ENCODE measurements around the gene VMAC. TPM values are rescaled to one million over a fixed set of nuclear protein-coding genes. Genes with fewer than 3 reads are reported as not detected.
A peak's percentile ranks its signal among the peaks of the same experiment; 100 is the strongest.

Gene VMAC
- total and polyA plus RNA-seq, 3 experiments from 2014 or later = 4.0 to 6.3 (median 4.1) TPM

DNA sequence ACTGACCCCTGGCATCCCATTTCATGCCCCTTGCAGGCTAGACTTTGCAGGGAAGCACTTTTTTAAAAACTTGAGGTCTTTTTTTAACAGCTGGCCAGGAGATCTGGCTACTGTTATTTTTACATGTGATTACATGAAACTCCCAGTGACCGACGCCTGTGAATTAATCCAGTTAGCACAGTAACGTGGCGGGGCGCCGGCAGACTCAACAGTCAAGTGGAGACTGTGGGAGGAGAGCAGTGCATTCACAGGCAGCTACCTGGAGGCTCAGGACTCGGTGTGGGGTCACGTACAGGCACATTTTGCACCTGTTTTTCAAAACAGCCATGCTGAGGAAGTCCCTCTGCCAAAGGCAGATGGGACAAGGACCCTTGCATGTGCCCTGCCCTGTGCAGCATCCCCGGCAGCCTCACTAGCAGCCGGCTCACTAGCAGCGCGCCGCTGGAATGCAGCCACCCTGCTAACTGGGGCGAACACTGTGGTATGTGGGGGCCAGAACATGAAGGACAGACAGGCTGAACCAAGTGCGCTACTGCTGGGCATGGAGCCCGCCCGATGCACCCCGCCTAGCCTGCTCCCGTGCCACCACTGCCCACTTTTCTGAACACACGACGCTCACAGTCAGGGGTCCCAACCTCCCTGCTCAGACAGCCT is 28.1 kb downstream of the VMAC start:
- no peaks in the 10 kb centered on the region for H3K27me3 ChIP-seq (ENCODE audit: insufficient read depth, low read length, poor library complexity, severe bottlenecking)
- ChIA-PET CTCF (no interaction called here), POLR2A (no interaction called here)
- H3K4me1 ChIP-seq (ENCODE audit: insufficient read depth, low read length) = no peaks in the 10 kb centered on the region
- peaks cover 0 to 5% (median 1%) of the 10 kb centered on the region in 3 donors for H3K4me1 Mint-ChIP-seq
- H3K27ac ChIP-seq (ENCODE audit: low read depth, low read length) = no peak overlapping the region
- no peaks in the 10 kb centered on the region for H3K9me3 Mint-ChIP-seq
- no peak overlapping the region for H3K4me3 ChIP-seq (ENCODE audit: low read length)
- H3K36me3 ChIP-seq (ENCODE audit: insufficient read depth, low read length) = peaks cover 59% of the 10 kb centered on the region
- no peak overlapping the region for H3K4me3 Mint-ChIP-seq
- DNase-seq = no peak
- no peaks in the 10 kb centered on the region for H3K27me3 Mint-ChIP-seq
- H3K36me3 Mint-ChIP-seq = peaks cover 3 to 86% (median 8%) of the 10 kb centered on the region in 3 donors
- peak overlapping the region in 2 of 8 donors; percentile 51 to 54 for H3K27ac Mint-ChIP-seq
- no peaks in the 10 kb centered on the region for H3K9me3 ChIP-seq (ENCODE audit: low read length)

DNA sequence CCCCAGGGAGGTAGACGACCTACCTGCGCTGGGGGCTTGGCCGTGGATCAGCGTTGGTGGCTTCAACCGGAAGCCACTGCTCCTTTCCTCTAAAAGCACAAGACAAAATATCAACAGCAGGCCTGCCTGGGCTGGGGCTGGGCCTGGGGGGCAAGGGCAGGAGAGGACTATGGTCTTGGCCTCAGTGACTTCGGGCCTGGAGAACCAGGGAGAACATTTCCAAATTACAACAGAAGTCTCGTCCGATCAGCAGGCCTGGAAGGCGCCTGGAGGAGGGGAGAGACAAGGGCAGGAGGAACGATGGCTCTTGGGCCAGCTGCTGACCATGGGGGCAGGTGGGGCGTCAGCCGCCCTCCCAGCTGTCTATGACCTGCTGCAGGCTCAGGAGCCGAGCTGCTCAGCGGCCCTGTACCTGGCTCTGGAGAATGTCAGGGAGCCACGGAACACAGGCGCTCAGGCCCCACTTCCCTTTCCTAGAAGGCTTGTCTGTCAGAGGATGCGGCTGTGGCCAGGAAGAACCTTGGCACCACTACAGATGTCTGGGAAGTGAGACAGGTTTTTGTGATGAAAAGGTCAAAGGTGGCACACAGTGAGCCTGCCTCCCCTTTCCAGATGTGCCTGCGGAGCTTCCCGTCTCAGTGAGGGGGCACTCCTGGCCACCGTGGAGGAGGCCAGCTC is 28.9 kb downstream of the VMAC start:
- Histone ChIP-seq H3K36me3 (ENCODE audit: insufficient read depth, low read length) (peaks cover 52% of the 10 kb centered on the region), H3K27ac (ENCODE audit: low read depth, low read length) (no peak overlapping the region), H3K4me1 (ENCODE audit: insufficient read depth, low read length) (no peaks in the 10 kb centered on the region), H3K27me3 (ENCODE audit: insufficient read depth, low read length, poor library complexity, severe bottlenecking) (no peaks in the 10 kb centered on the region), H3K9me3 (ENCODE audit: low read length) (no peaks in the 10 kb centered on the region), H3K4me3 (ENCODE audit: low read length) (no peak overlapping the region)
- no peaks in the 10 kb centered on the region for H3K27me3 Mint-ChIP-seq
- no peaks in the 10 kb centered on the region for H3K9me3 Mint-ChIP-seq
- H3K4me3 Mint-ChIP-seq = no peak overlapping the region
- H3K27ac Mint-ChIP-seq = peak overlapping the region in 2 of 8 donors; percentile 54
- H3K4me1 Mint-ChIP-seq = peaks cover 0 to 5% (median 1%) of the 10 kb centered on the region in 3 donors
- no peak for DNase-seq
- H3K36me3 Mint-ChIP-seq = peaks cover 0 to 84% (median 8%) of the 10 kb centered on the region in 3 donors
- ChIA-PET POLR2A (no interaction called here), CTCF (no interaction called here)

DNA sequence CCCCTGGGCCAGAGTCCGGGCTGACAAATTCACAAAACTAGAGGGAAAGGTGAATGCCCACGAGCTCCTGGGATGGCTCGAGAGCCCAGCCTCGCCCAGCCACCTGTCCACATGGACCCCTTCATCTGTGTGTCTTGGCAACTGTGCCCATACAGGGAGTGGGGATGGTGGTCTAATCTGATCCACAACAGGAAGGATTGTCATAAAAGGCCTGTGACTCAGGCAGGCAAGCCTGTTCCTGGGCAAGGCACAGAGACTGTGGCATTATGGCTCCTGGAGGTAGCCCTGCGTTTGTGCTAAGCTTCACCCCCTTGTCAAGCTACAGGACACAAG is 29.4 kb downstream of the VMAC start:
- POLR2A ChIA-PET = no interaction called here
- no peak overlapping the region for H3K27ac ChIP-seq (ENCODE audit: low read depth, low read length)
- H3K4me3 Mint-ChIP-seq = no peak overlapping the region
- H3K27ac Mint-ChIP-seq = no peak overlapping the region
- no peaks in the 10 kb centered on the region for H3K4me1 ChIP-seq (ENCODE audit: insufficient read depth, low read length)
- no peaks in the 10 kb centered on the region for H3K27me3 ChIP-seq (ENCODE audit: insufficient read depth, low read length, poor library complexity, severe bottlenecking)
- H3K9me3 ChIP-seq (ENCODE audit: low read length) = no peaks in the 10 kb centered on the region
- H3K4me3 ChIP-seq (ENCODE audit: low read length) = no peak overlapping the region
- no peak for DNase-seq
- no peaks in the 10 kb centered on the region for H3K9me3 Mint-ChIP-seq
- H3K4me1 Mint-ChIP-seq = peaks cover 0 to 5% (median 0%) of the 10 kb centered on the region in 3 donors
- peaks cover 0 to 80% (median 6%) of the 10 kb centered on the region in 3 donors for H3K36me3 Mint-ChIP-seq
- CTCF ChIA-PET = no interaction called here
- H3K36me3 ChIP-seq (ENCODE audit: insufficient read depth, low read length) = peaks cover 47% of the 10 kb centered on the region
- H3K27me3 Mint-ChIP-seq = no peaks in the 10 kb centered on the region

DNA sequence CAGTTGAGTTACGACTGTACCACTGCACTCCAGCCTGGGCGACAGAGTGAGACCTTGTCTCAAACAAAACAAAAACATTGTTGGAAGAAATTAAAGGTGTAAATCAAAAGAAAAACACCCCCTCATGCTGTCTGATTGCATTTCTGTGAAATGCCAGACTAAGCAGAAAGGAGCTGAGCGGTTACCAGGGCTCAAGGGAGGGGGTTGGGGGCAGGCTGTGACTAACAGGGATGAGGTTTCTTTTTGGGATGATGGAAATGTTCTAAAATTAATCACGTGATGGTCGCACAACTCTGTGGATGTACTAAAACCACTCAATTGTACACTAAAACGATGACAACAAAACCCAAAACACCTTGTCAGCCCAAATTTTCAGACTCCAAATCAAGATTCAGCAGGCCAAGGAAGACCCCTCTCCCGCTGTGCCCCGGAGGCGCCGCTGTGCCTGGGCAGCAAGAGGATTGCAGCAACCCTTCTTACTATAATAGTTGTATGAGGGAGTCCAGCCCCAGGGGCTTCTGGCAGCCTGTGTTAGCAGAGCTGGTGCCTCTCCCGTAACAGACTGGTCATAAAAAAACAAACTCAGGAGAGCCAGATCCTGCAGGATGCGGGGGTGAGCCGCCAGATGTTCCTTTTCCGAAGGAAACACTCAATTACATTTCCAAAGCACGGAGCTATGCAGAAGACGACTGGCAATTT is 30.3 kb downstream of the VMAC start:
- peaks cover 0 to 8% (median 0%) of the 10 kb centered on the region in 3 donors for H3K4me1 Mint-ChIP-seq
- no peak overlapping the region for H3K4me3 ChIP-seq (ENCODE audit: low read length)
- peaks cover 0 to 80% (median 8%) of the 10 kb centered on the region in 3 donors for H3K36me3 Mint-ChIP-seq
- ChIA-PET CTCF (no interaction called here), POLR2A (interaction anchor here (0.6 kb wide), 1 partner anchor 11 kb away, joined by 4 read pairs; no protein-coding TSS in a partner anchor)
- H3K27me3 Mint-ChIP-seq = no peaks in the 10 kb centered on the region
- no peak for DNase-seq
- no peak overlapping the region for H3K4me3 Mint-ChIP-seq
- no peaks in the 10 kb centered on the region for H3K4me1 ChIP-seq (ENCODE audit: insufficient read depth, low read length)
- H3K27me3 ChIP-seq (ENCODE audit: insufficient read depth, low read length, poor library complexity, severe bottlenecking) = no peaks in the 10 kb centered on the region
- H3K9me3 Mint-ChIP-seq = no peaks in the 10 kb centered on the region
- H3K36me3 ChIP-seq (ENCODE audit: insufficient read depth, low read length) = peaks cover 44% of the 10 kb centered on the region
- no peak overlapping the region for H3K27ac ChIP-seq (ENCODE audit: low read depth, low read length)
- no peaks in the 10 kb centered on the region for H3K9me3 ChIP-seq (ENCODE audit: low read length)
- H3K27ac Mint-ChIP-seq = no peak overlapping the region

DNA sequence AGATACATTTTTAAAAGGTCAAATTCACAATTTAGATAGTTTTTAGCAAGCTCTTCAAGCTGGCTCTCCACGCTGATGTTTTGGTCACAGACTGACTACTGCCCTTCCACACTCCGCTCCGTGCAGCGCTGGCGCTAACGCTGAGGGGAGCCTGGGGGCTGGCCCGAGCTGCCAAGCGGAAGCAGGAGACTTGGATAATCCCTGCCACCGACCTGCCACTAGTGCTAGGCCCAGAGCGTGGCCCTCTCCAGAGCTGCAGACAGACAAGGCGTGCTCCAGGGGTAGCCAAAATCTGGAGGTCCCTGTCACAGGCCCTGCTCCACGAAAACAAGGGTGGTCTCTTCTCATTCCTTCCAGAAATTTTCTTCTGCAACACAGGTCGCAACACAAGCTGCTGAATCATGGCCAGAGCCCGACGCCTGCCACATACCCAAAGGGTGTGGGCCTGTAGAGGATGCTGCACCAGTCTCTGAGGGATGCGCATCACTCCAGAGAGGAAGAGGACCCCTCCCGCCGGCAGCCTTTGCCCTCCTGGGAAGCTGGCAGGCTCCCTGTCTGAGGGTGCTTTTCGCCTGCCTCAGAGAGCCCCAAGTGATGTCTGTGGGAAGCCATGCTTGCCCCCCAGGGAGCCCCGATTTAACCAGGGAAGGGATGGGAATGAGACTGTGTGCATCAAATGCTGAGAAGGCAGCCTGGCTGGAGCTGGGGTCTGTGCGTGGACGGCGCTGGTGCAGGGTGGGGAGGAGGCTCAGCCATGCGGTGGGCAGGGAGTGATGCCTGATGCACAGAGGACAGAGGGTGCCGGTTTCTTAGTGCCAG is 31.0 kb downstream of the VMAC start:
- Histone ChIP-seq H3K27ac (ENCODE audit: low read depth, low read length) (no peak overlapping the region), H3K4me1 (ENCODE audit: insufficient read depth, low read length) (no peaks in the 10 kb centered on the region), H3K36me3 (ENCODE audit: insufficient read depth, low read length) (peaks cover 44% of the 10 kb centered on the region), H3K9me3 (ENCODE audit: low read length) (no peaks in the 10 kb centered on the region), H3K27me3 (ENCODE audit: insufficient read depth, low read length, poor library complexity, severe bottlenecking) (no peaks in the 10 kb centered on the region), H3K4me3 (ENCODE audit: low read length) (no peak overlapping the region)
- H3K27me3 Mint-ChIP-seq = no peaks in the 10 kb centered on the region
- peaks cover 0 to 8% (median 0%) of the 10 kb centered on the region in 3 donors for H3K4me1 Mint-ChIP-seq
- no peaks in the 10 kb centered on the region for H3K9me3 Mint-ChIP-seq
- peak overlapping the region in 2 of 8 donors; percentile 52 to 61 for H3K27ac Mint-ChIP-seq
- no peak overlapping the region for H3K4me3 Mint-ChIP-seq
- no peak for DNase-seq
- H3K36me3 Mint-ChIP-seq = peaks cover 0 to 80% (median 5%) of the 10 kb centered on the region in 3 donors
- ChIA-PET POLR2A (interaction anchor here (0.6 kb wide), 1 partner anchor 12 kb away, joined by 4 read pairs; no protein-coding TSS in a partner anchor), CTCF (no interaction called here)

DNA sequence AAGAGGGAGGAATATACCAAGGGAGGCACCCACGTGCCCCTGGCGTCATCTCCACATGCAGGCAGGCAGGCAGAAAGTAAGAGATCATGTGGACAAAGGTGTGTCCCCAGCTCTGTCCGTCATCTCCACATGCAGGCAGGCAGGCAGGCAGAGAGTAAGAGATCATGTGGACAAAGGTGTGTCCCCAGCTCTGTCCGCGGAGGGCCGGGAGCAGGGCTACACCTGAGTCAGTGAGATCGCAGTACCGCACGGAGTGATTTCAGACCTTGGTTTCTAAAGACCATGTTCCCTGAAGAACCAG is 31.6 kb downstream of the VMAC start:
- Mint-ChIP-seq H3K27ac (peak overlapping the region in 2 of 8 donors; percentile 52 to 61), H3K4me1 (peaks cover 0 to 8% (median 0%) of the 10 kb centered on the region in 3 donors), H3K27me3 (no peaks in the 10 kb centered on the region), H3K9me3 (no peaks in the 10 kb centered on the region), H3K36me3 (peaks cover 0 to 79% (median 5%) of the 10 kb centered on the region in 3 donors), H3K4me3 (no peak overlapping the region)
- ChIA-PET POLR2A (no interaction called here), CTCF (no interaction called here)
- Histone ChIP-seq H3K27ac (ENCODE audit: low read depth, low read length) (no peak overlapping the region), H3K36me3 (ENCODE audit: insufficient read depth, low read length) (peaks cover 44% of the 10 kb centered on the region), H3K4me1 (ENCODE audit: insufficient read depth, low read length) (no peaks in the 10 kb centered on the region), H3K27me3 (ENCODE audit: insufficient read depth, low read length, poor library complexity, severe bottlenecking) (no peaks in the 10 kb centered on the region), H3K9me3 (ENCODE audit: low read length) (no peaks in the 10 kb centered on the region), H3K4me3 (ENCODE audit: low read length) (no peak overlapping the region)
- no peak for DNase-seq

DNA sequence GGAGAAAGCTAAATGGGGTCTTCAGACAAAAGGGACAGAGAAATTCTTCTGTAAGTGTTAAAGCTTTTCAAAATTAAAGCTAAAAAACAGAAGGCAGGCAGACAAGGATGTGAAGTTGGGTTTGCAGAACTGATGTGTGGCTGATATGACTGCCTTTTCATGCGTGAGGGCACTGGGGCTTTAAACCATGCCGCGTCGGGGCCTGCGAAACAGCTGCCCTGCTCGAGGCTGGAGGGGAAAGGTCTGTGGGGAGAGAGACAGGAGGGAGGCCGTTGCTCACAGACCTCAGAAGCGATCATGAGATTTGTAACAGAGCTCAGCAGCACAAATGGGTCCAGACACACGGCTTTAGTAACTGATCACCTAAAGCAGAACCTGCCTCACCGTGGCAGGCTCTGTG is 32.9 kb downstream of the VMAC start:
- H3K27ac ChIP-seq (ENCODE audit: low read depth, low read length) = no peak overlapping the region
- H3K27me3 Mint-ChIP-seq = no peaks in the 10 kb centered on the region
- H3K4me1 ChIP-seq (ENCODE audit: insufficient read depth, low read length) = no peaks in the 10 kb centered on the region
- no peaks in the 10 kb centered on the region for H3K27me3 ChIP-seq (ENCODE audit: insufficient read depth, low read length, poor library complexity, severe bottlenecking)
- POLR2A ChIA-PET = no interaction called here
- peaks cover 40% of the 10 kb centered on the region for H3K36me3 ChIP-seq (ENCODE audit: insufficient read depth, low read length)
- DNase-seq = no peak
- H3K4me1 Mint-ChIP-seq = peaks cover 0 to 8% (median 0%) of the 10 kb centered on the region in 3 donors
- no peak overlapping the region for H3K4me3 ChIP-seq (ENCODE audit: low read length)
- no peak overlapping the region for H3K4me3 Mint-ChIP-seq
- no peaks in the 10 kb centered on the region for H3K9me3 Mint-ChIP-seq
- CTCF ChIA-PET = interaction anchor here (1.0 kb wide), 1 partner anchor 14 kb away, joined by 3 read pairs; no protein-coding TSS in a partner anchor
- H3K27ac Mint-ChIP-seq = peak overlapping the region in 4 of 8 donors; percentile 21 to 68 (median 28)
- H3K9me3 ChIP-seq (ENCODE audit: low read length) = no peaks in the 10 kb centered on the region
- H3K36me3 Mint-ChIP-seq = peaks cover 0 to 80% (median 4%) of the 10 kb centered on the region in 3 donors
